Medulla oblongata (tissue), 1 donor: Measurements from ENCODE around the gene SLC24A3.
A peak's percentile ranks its signal among the peaks of the same experiment; 100 is the strongest.

Experiments used
- DNase-seq: peaks from one replicate; pipeline ENCODE4 v3.0.0-alpha.2; 2015; ENCODE audit errors: extremely low spot score

The SLC24A3 gene

GRCh38 chr20:19302714-19303113, 90.3 kb downstream of the SLC24A3 start:
- DNase-seq, result no peak

GRCh38 chr20:19304389-19304788, 91.9 kb downstream of the SLC24A3 start:
- DNase-seq, result no peak

DNA sequence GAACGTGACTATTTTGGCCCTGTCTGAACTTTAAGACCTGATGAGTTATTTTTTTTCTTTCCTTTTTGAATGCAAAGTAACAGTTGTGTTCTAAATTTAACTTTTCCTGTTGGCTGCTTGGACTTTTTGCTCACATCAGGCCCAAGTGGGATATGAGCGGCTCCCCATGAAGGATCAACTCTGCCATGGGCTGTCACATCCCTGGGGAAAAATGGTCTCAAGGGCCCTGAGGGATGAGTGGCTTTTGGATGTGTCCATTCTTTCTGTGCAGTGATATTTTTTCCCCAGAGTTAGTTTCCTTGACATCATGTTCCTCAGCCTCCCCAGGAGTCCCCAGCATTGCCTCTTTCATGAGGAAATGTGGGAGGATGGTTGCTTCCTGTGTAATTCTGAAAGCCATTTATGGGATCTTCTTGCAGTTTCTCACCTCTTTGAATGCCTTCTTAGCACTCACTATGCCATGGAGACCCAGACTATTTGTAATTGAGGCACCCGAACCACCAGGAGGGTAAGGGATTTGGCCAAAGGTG, 92.5 kb downstream of the SLC24A3 start:
- no peak for DNase-seq

- no peak for DNase-seq
Observed at GRCh38 chr20:19308146-19308545, 95.7 kb downstream of the SLC24A3 start.

DNA sequence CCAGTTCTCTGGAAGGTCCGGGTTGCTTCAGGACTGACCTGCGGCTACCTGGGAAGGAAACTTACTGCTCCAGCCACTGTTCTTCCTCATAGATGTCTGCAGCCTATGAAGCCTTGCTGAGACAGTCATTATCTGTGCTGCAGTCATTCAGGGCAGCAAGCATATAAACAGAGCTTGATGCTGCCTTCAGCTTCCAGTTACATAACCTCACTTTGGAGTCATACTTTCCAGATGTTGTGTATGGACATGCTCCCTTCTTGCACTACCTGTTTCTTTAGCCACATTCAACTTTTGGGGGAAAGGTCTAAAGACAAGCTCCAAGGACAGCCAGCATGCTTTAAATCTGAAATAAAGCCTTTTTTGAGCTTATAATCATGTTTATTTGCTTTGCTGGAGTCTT, 98.1 kb downstream of the SLC24A3 start:
- no peak for DNase-seq

DNA sequence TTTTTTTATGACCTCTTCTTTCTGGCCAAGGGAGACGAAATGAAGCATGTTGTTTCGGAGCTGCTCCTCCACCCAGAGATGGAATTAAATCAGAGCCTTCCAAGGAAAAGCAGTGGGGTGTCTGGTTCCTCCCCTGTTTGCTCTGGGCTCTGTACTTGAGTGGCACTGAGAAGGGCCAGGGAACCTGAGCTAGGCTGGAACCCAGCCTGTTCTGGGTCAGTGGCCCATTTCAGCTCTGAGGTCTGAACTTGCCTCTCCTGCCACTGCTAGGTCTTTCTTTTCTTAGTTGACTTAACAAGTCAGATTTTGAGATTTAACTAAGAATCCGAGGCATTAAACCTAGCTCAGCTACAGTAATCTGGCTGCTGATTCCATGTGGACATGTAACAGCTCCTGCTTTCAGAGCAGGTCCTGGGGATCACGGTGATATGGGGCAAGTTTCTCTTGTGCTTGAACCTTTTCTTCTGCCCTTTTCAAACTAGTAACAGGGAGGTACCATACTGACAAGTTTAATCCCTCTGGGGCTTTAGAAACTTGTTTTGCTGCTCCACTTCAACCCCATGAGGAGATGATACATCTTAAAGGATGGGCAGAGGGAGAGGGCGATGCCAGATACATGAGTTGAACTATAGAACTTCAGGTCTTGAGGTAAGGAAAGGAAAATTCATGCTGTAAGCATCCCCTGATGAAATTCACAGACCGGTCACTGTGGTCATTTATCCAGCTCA, 101.1 kb downstream of the SLC24A3 start:
- DNase-seq, result no peak

DNA sequence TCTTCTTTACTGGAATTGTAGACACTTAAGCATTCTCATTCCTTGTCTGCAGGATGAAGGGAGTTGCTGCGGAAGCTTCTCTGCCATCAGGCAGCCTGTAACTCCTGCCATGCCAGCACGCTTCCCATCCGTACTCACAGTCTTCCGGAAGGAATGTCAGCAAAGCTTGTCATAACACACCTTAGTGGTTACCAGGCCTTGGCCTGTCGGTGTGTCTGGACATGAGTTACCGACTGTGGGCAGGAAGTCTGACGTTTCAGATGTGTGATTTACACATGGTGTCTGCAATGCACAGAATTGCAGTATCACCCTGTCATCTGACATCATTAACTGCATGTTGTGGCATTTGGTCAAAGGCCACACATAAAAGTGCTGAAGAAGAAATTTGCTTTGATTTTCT, 102.2 kb downstream of the SLC24A3 start:
- DNase-seq, result no peak

DNA sequence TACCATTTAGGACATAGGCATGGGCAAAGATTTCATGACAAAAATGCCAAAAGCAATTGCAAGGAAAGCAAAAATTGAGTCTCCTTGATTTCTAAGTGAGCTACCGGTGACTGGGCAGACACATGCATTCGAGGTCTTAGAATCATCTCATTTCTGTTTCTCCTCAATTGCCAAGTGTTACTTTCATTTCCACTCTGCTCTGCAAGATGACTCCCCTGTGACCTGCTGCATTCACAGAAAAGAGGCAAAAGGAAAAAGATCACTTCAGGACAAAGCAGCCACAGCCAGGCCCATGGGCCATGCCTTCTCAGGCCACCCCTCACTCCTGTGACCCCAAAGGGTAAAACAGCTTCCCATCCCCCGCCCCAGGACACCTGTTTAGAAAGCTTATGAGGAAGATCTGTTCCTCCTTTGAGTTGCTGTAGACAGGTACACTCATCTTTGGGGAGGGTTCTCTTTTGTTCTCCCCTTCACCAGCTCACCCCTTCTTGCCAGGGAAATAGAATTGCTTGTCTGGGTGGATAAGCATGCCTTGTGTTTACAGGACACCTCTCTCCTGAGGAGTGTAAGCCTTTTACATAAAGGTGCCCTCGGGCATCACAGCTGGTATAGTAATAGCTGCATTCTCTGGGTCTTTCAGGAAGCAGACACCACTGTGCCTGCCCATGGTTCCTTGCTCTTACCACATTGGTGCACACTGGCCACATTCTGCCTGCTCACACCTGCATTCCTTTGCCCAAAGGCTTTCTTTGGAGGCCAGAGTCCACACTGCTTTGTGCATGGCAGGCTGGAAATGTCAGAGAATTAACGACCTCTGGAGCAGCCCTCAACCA, 105.0 kb downstream of the SLC24A3 start:
- DNase-seq, result no peak

- DNase-seq, result no peak
Observed at GRCh38 chr20:19318610-19319009, 106.2 kb downstream of the SLC24A3 start.

DNA sequence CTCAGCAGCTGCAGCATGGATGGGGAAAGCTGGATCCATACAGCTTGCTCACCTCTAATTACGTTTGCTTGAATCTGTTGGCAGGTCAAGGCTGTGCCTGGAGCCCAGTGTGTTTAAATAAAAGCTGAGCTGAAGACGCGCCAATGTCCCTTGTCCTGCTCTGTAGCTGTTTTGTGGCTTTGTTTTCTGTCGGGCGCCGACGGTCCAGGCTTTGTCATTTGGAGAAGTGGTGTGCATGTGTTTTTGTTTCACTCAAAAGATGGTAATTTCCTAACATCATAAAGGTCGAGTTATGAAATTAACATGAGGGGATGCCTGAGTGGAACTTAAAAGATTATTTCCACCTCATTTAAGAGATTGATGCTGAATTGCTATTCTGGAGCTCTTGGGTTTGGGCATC, 107.6 kb downstream of the SLC24A3 start:
- DNase-seq, result no peak

DNA sequence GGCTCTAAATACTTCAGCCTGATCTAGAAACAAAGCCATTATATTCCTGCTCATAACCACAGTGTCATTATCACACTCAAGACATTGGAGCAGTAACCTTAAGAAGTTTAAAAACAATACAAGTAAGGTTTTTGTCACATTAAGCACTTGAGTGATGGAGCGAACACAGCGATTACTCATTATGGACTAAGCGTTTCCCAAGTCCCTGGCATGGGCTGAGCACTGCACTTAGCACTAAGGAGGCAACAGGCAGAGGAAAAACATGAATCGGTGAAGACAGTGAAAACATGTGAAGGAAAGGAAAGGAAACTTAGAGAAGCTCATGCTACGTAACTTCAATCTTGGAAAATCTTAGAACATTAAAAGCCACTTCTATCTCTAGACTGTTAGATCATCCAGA, 108.7 kb downstream of the SLC24A3 start:
- no peak for DNase-seq

GRCh38 chr20:19322061-19322985, 109.9 kb downstream of the SLC24A3 start:
- no peak for DNase-seq

GRCh38 chr20:19327401-19327800, 115.0 kb downstream of the SLC24A3 start:
- no peak for DNase-seq

DNA sequence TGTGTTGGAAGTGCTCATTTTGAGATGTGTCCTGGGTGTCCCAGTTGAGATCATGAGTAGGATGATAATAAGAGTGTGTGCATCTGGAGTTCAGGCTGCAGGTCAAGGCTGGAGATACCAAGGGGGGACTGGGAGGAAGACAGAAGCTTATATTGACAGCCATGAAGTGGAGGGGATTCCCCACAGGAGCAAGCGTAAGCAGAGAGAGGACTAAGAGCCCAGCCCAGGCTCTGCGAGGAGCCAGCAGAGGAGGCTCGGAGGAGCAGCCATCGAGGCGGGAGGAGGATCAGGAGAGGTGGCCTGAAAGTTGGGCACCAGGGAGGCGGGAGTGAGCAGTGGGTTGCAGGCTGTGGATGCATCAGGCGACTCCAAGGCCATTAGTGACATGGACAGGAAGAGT, 116.2 kb downstream of the SLC24A3 start:
- DNase-seq, result no peak

GRCh38 chr20:19330038-19330437, 117.6 kb downstream of the SLC24A3 start:
- DNase-seq, result no peak

GRCh38 chr20:19330731-19331130, 118.3 kb downstream of the SLC24A3 start:
- no peak for DNase-seq

DNA sequence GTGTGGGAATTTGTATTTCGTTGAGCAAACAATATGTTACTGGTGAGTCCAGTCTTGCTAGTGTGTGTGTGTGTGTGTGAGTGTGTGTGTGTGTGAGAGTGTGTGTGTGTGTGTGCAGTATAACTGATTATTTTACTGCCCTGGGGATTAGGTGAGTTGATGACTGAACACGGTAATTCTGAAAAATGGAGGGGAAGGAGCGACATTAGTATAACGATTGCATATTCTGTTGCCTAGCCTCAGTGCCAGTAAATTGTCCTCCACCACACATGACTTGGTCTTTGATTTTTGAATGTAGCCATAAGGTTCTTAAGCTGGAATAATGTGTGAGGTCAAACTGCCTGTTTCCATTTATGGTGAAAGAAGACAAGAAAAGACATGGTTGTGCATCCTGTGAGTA, 121.1 kb downstream of the SLC24A3 start:
- DNase-seq, result no peak

GRCh38 chr20:19335341-19335740, 122.9 kb downstream of the SLC24A3 start:
- DNase-seq, result no peak

DNA sequence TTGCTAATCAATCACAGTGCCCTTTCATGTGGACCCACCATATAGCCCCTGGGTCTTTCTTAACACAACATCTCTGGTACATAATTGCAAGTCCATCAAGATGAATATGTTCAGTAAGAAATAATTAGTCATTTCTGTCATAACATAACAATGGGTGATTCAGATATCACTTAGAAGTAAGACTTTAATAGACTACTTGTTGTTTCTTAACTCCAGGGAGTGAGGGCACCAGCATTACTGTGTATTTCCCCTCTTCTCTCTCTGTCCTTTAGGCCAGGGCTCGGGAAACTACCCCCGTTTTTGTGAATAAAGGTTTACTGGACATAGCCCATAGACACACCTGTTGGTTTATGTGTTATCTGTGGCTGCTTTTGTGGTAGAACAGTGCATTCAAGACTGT, 123.5 kb downstream of the SLC24A3 start:
- no peak for DNase-seq

- no peak for DNase-seq
Observed at GRCh38 chr20:19336631-19337030, 124.2 kb downstream of the SLC24A3 start.

DNA sequence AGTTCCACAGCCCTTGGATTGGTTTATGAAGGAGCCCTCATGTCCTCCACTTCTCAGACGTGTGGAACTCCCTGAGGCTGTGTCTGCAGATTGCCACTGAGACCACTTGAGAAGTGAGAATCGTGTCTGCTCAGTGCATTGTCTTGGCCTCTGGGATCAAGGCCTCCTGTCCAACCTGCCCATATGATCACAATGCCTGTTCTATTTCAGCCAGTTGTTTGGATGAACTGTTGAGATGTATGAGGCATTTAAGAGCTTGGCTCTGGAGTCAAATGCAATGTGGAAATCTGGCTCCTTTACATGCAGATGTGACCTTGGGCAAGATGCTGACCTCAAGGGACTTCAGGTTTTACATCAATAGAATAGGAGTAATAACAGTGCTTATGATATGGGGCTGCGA, 125.9 kb downstream of the SLC24A3 start:
- no peak for DNase-seq

GRCh38 chr20:19338960-19339359, 126.5 kb downstream of the SLC24A3 start:
- DNase-seq, result peak; percentile 8
